GM12878 (cell line): ENCODE data around the gene ADAT3. TPM values are rescaled to one million over a fixed set of nuclear protein-coding genes. Genes with fewer than 3 reads are reported as not detected.

Experiments
- ATAC-seq: fragments of 200-7000 bp; cut with Tn5 transposase; 3 replicates; pipeline ENCODE4 v1.9.1; 2020; ENCODE audit warnings: mild to moderate bottlenecking, moderate library complexity
- BruUV-seq: library from RNA; stranded (reverse); fragments of 400-500 nt; replicated peaks from 2 replicates; lab custom pipeline; 2021; lab: Mats Ljungman, UMichigan
- CTCF ChIA-PET: fragments of 300-600 bp; sonication (Branson Sonifier 250); formaldehyde crosslinking; extraction: SDS; loops from one replicate; lab custom pipeline; 2021; ENCODE audit warnings: inconsistent platforms; lab: Yijun Ruan, JAX
- POLR2A ChIA-PET: fragments of 350-600 bp; formaldehyde crosslinking; extraction: SDS; loops from one replicate; lab custom pipeline; 2021; ENCODE audit warnings: inconsistent platforms; lab: Charles Lee
- RAD21 ChIA-PET: fragments of 300-600 bp; sonication (Branson Sonifier 250); formaldehyde crosslinking; loops from one replicate; lab custom pipeline; 2023; ENCODE audit warnings: antibody characterized with exemption; ENCODE audit not compliant: unreplicated experiment; lab: Charles Lee
- SMC1A ChIA-PET: fragments of 300-600 bp; sonication (Branson Sonifier 250); formaldehyde crosslinking; loops from one replicate; lab custom pipeline; 2023; ENCODE audit not compliant: unreplicated experiment, uncharacterized antibody; lab: Charles Lee
- DNase-seq: peaks from one replicate; pipeline ENCODE4 v3.0.0-alpha.2; 2011; ENCODE audit warnings: low read depth, low spot score
- FAIRE-seq: peaks from 3 replicates; lab custom pipeline; 2011; peaks lifted over from hg19 to GRCh38; lab: Jason Lieb, UNC
- H2AFZ ChIP-seq: 2 replicates; pipeline ENCODE4 v1.6.0; 2011; ENCODE audit warnings: low read depth, low read length, control low read depth; ENCODE audit not compliant: control insufficient read depth
- H3K27ac ChIP-seq: 2 replicates; pipeline ENCODE4 v1.5.1; 2011; ENCODE audit warnings: control low read depth; ENCODE audit not compliant: control insufficient read depth, insufficient read depth
- H3K27me3 ChIP-seq, 2 experiments: replicated peaks in 1 of 2; 2 replicates each; pipeline versions ENCODE4 v1.6.0 to v1.6.1; 2011; ENCODE audit warnings: low read length in 1 of 2; ENCODE audit not compliant: control insufficient read depth in 2 of 2, insufficient read depth in 2 of 2
- H3K36me3 ChIP-seq, 2 experiments: 2 replicates each; pipeline ENCODE4 v1.5.1; 2011; ENCODE audit warnings: low read length in 1 of 2; ENCODE audit not compliant: control insufficient read depth in 2 of 2, insufficient read depth in 2 of 2
- H3K4me1 ChIP-seq: 2 replicates; pipeline ENCODE4 v1.6.1; 2011; ENCODE audit warnings: mild to moderate bottlenecking, low read length, moderate library complexity, mixed read lengths; ENCODE audit not compliant: control insufficient read depth, insufficient read depth
- H3K4me2 ChIP-seq: 2 replicates; pipeline ENCODE4 v1.6.0; 2011; ENCODE audit warnings: control low read depth; ENCODE audit not compliant: control insufficient read depth, insufficient read depth
- H3K4me3 ChIP-seq: fragments of 200-600 bp; sonication (generic); 2 replicates; pipeline ENCODE4 v1.5.1; 2016
- H3K79me2 ChIP-seq: 2 replicates; pipeline ENCODE4 v1.6.0; 2011; ENCODE audit warnings: low read length; ENCODE audit not compliant: control insufficient read depth, insufficient read depth
- H3K9ac ChIP-seq: 2 replicates; pipeline ENCODE4 v1.8.0; 2011; ENCODE audit warnings: low read length, control low read depth, mixed read lengths; ENCODE audit not compliant: control insufficient read depth, insufficient read depth
- H3K9me3 ChIP-seq: replicated peaks from 3 replicates; pipeline ENCODE4 v1.5.1; 2011; ENCODE audit warnings: mild to moderate bottlenecking, low read length; ENCODE audit not compliant: control insufficient read depth, insufficient read depth
- H4K20me1 ChIP-seq: 2 replicates; pipeline ENCODE4 v1.6.0; 2011; ENCODE audit not compliant: control insufficient read depth, insufficient read depth
- ATF2 ChIP-seq: IDR thresholded peaks from 2 replicates; pipeline ENCODE4 v1.6.1; 2012; ENCODE audit warnings: low read length, inconsistent platforms
- BCLAF1 ChIP-seq: fragments of 450-650 bp; IDR thresholded peaks from 2 replicates; pipeline ENCODE4 v1.6.1; 2017; ENCODE audit warnings: antibody characterized with exemption, mild to moderate bottlenecking, moderate library complexity
- CBFB ChIP-seq: IDR thresholded peaks from 2 replicates; pipeline ENCODE4 v1.6.1; 2016; ENCODE audit warnings: antibody characterized with exemption, low read depth
- IRF3 ChIP-seq: fragments of 450-650 bp; IDR thresholded peaks from 2 replicates; pipeline ENCODE4 v1.6.1; 2014; ENCODE audit warnings: mild to moderate bottlenecking
- MAX ChIP-seq: IDR thresholded peaks from 2 replicates; pipeline ENCODE4 v1.6.1; 2012; ENCODE audit warnings: low read depth, low read length, improper control_type of control experiment
- MYB ChIP-seq: fragments of 150-350 bp; IDR thresholded peaks from 2 replicates; pipeline ENCODE4 v1.6.1; 2014; ENCODE audit warnings: mild to moderate bottlenecking, low read depth, low read length, borderline replicate concordance
- NBN ChIP-seq: fragments of 450-650 bp; IDR thresholded peaks from 2 replicates; pipeline ENCODE4 v1.6.1; 2016
- PKNOX1 ChIP-seq: fragments of 450-650 bp; IDR thresholded peaks from 2 replicates; pipeline ENCODE4 v1.6.1; 2016; ENCODE audit warnings: mild to moderate bottlenecking
- SREBF1 ChIP-seq: IDR thresholded peaks from 2 replicates; pipeline ENCODE4 v1.6.1; 2012; ENCODE audit warnings: mild to moderate bottlenecking, low read length
- ZNF274 ChIP-seq: IDR thresholded peaks from one replicate; pipeline ENCODE4 v1.8.0; 2011; ENCODE audit not compliant: insufficient read length, insufficient read depth
- WGBS: methylation state at CpG from one replicate; pipeline ENCODE4 v1.1.6; 2016; ENCODE audit warnings: low lambda C conversion rate; ENCODE audit not compliant: insufficient replicate concordance, insufficient coverage; ENCODE audit errors: missing lambda C conversion rate; 5-methylcytosine and 5-hydroxymethylcytosine counted together
- in situ Hi-C: fragments of 300-500 bp; cut with MboI; formaldehyde crosslinking; loops from 9 replicates; pipeline ENCODE4 v1.14.3; 2018; ENCODE audit warnings: mixed read lengths
- intact Hi-C: fragments of 100-400 bp; cut with micrococcal nuclease; formaldehyde crosslinking; loops from one replicate; pipeline ENCODE4 v1.14.2; 2022; ENCODE audit not compliant: unreplicated experiment
- polyA plus RNA-seq, 11 experiments: library from polyadenylated mRNA; depleted of rRNA in 4 of 11; unstranded in 6 of 11; stranded (reverse) in 5 of 11; fragments of >200 nt; fragmentation: Nextera tagmentation in 4 of 11; fragmentation: Illumina TruSeq in 1 of 11; extraction: Ambion mirVana in 4 of 11; extraction: Trizol in 1 of 11; gene quantifications; 1 replicate in 1 of 11; 2 replicates in 10 of 11; pipeline versions ENCODE4 v1.2.1 to v1.2.3, GENCODE V29; 2011 to 2016; ENCODE audit warnings: inconsistent platforms in 2 of 11, missing spikeins in 2 of 11, low read depth in 1 of 11
- total RNA-seq, 4 experiments: library from RNA; depleted of rRNA in 3 of 4; stranded (reverse); fragments of >200 nt in 3 of 4; fragmentation: Illumina TruSeq in 1 of 4; extraction: Trizol in 1 of 4; gene quantifications; 2 replicates each; pipeline versions ENCODE4 v1.2.1 to v1.2.3, GENCODE V29; 2013 to 2021

ADAT3 gene
- total and polyA plus RNA-seq, 10 of the 15 experiments (the other 5 are each of a cell fraction or from before 2014, with no cell fraction given): 0.27 to 11.8 (median 7.7) TPM; not detected in 3

- Histone ChIP-seq H4K20me1 (peaks cover 5% of the 10 kb centered on the region; the same call in 1 of the 2 replicates), H3K4me1 (peaks cover 13% of the 10 kb centered on the region), H3K27ac (peak overlapping the region; percentile 76), H2AFZ (peak overlapping the region; percentile 35), H3K4me2 (peak overlapping the region; percentile 95), H3K36me3 (no peaks in the 10 kb centered on the region; a peak in 1 of 4 replicates), H3K4me3 (peak overlapping the region; percentile 98), H3K9me3 (no peaks in the 10 kb centered on the region), H3K79me2 (peaks cover 59% of the 10 kb centered on the region), H3K27me3 (no peaks in the 10 kb centered on the region), H3K9ac (peak overlapping the region; percentile 74)
- WGBS: under 1% methylated on average over 40 of the region's 40 CpGs
- intact Hi-C loops: no loop called here
- ChIA-PET RAD21 (interaction anchor here (0.7 to 1.2 kb wide), 3 partner anchors 38 to 68 kb away, joined by 3 to 5 read pairs (median 5); no protein-coding TSS in a partner anchor), CTCF (interaction anchor here (0.5 to 2.5 kb wide), 10 partner anchors 9 to 397 kb away, joined by 3 to 10 read pairs (median 3); no protein-coding TSS in a partner anchor), POLR2A (interaction anchor here (1.0 to 2.3 kb wide), 4 partner anchors 9 to 118 kb away, joined by 4 to 15 read pairs (median 4); no protein-coding TSS in a partner anchor), SMC1A (interaction anchor here (1.1 to 1.9 kb wide), 3 partner anchors 12 to 145 kb away, joined by 3 to 7 read pairs (median 6); no protein-coding TSS in a partner anchor)
- DNase-seq: peak; percentile 42
- in situ Hi-C loops: no loop called here
- BruUV-seq: TSS peak; percentile 67
- FAIRE-seq: peak; percentile 76
- ATAC-seq: peak; percentile 77
- TF ChIP-seq NBN (peak; percentile 64; the same call in 1 of the 2 replicates), ZNF274 (no peak), MAX (0 out of 2 replicates have a peak, but pooled peaks have one; percentile 23), PKNOX1 (no peak), SREBF1 (no peak), CBFB (peak; percentile 50; the same call in 1 of the 2 replicates), BCLAF1 (no peak), MYB (no peak), IRF3 (no peak), ATF2 (no peak)
Measured at GRCh38 chr19:1942078-1942933, 37.1 kb downstream of the ADAT3 start.
